ENCODE results near the gene SVIP.

Gene SVIP

GRCh38 chr11:22798901-22799300 is 30.7 kb downstream of the SVIP start:
- intact Hi-C loops (cut with DNase I) = no loop called here

GRCh38 chr11:22797047-22797446 is 32.6 kb downstream of the SVIP start:
- intact Hi-C loops (cut with DNase I) = no loop called here
- peak in 1 of 42 donors; percentile 48 for DNase-seq

More at GRCh38 chr11:22798901-22799300, 30.7 kb downstream of the SVIP start:
- DNase-seq = no peak

GRCh38 chr11:22795914-22796313 is 33.7 kb downstream of the SVIP start:
- intact Hi-C loops (cut with DNase I) = no loop called here
- no peak for DNase-seq

- peak; percentile 12 to 90 (median 68) for DNase-seq
- intact Hi-C loops (cut with DNase I) = no loop called here
Measured at GRCh38 chr11:22792497-22792896, 37.1 kb downstream of the SVIP start.

GRCh38 chr11:22787551-22788162 is 41.9 kb downstream of the SVIP start:
- peak in 27 of 42 donors; percentile 6 to 75 (median 45) for DNase-seq
- intact Hi-C loops (cut with DNase I) = loop anchor here (10.0 kb wide), 1 partner anchor 453 kb away; the partner anchor contains the start of gene SLC17A6

- DNase-seq = no peak
- intact Hi-C loops (cut with DNase I) = loop anchor here (10.0 kb wide), 1 partner anchor 452 kb away; the partner anchor contains the start of gene SLC17A6
Measured at GRCh38 chr11:22787055-22787454, 42.5 kb downstream of the SVIP start.

GRCh38 chr11:22786475-22786874 is 43.1 kb downstream of the SVIP start:
- no peak for DNase-seq
- intact Hi-C loops (cut with DNase I) = loop anchor here (10.0 kb wide), 1 partner anchor 452 kb away; the partner anchor contains the start of gene SLC17A6

GRCh38 chr11:22785251-22785650 is 44.4 kb downstream of the SVIP start:
- DNase-seq = no peak
- intact Hi-C loops (cut with DNase I) = loop anchor here (10.0 kb wide), 1 partner anchor 450 kb away; the partner anchor contains the start of gene SLC17A6

GRCh38 chr11:22780952-22781593 is 48.5 kb downstream of the SVIP start:
- intact Hi-C loops (cut with DNase I) = loop anchor here (5.0 to 10.0 kb wide), 2 partner anchors 109 to 446 kb away; partner anchors contain the start of gene SLC17A6
- peak in 1 of 42 donors; percentile 7 for DNase-seq

GRCh38 chr11:22779850-22780249 is 49.8 kb downstream of the SVIP start:
- intact Hi-C loops (cut with DNase I) = loop anchor here (5.0 to 10.0 kb wide), 2 partner anchors 108 to 445 kb away; partner anchors contain the start of gene SLC17A6
- no peak for DNase-seq

GRCh38 chr11:22778642-22779041 is 51.0 kb downstream of the SVIP start:
- DNase-seq = peak in 1 of 42 donors; percentile 19
- intact Hi-C loops (cut with DNase I) = no loop called here

- intact Hi-C loops (cut with DNase I) = no loop called here
- no peak for DNase-seq
Measured at GRCh38 chr11:22775248-22775647, 54.4 kb downstream of the SVIP start.

GRCh38 chr11:22774716-22775115 is 54.9 kb downstream of the SVIP start:
- intact Hi-C loops (cut with DNase I) = no loop called here
- DNase-seq = no peak

- intact Hi-C loops (cut with DNase I) = no loop called here
- DNase-seq = no peak
Measured at GRCh38 chr11:22769081-22769480, 60.5 kb downstream of the SVIP start.

Data from head of caudate nucleus (tissue), 42 donors.